SU-DHL-6 (cell line): ENCODE measurements around the gene CD34.

ENCODE experiments used
- EZH2phosphoT487 ChIP-seq: fragments of 200-600 bp; sonication (generic), shearing (Covaris generic); conservative IDR thresholded peaks from 2 replicates; pipeline ENCODE4 v1.6.1; 2018; ENCODE audit warnings: mild to moderate bottlenecking, antibody characterized with exemption, low read length, moderate library complexity, mixed read lengths
- TF ChIP-seq, protein P1 (sequence below): fragments of 200-600 bp; sonication (generic); IDR thresholded peaks from one replicate; pipeline ENCODE4 v1.5.1; 2017; ENCODE audit warnings: antibody characterized with exemption, mild to moderate bottlenecking, low read length, moderate library complexity; ENCODE audit not compliant: insufficient read depth, poor library complexity, severe bottlenecking

- TF ChIP-seq, protein P1, sequence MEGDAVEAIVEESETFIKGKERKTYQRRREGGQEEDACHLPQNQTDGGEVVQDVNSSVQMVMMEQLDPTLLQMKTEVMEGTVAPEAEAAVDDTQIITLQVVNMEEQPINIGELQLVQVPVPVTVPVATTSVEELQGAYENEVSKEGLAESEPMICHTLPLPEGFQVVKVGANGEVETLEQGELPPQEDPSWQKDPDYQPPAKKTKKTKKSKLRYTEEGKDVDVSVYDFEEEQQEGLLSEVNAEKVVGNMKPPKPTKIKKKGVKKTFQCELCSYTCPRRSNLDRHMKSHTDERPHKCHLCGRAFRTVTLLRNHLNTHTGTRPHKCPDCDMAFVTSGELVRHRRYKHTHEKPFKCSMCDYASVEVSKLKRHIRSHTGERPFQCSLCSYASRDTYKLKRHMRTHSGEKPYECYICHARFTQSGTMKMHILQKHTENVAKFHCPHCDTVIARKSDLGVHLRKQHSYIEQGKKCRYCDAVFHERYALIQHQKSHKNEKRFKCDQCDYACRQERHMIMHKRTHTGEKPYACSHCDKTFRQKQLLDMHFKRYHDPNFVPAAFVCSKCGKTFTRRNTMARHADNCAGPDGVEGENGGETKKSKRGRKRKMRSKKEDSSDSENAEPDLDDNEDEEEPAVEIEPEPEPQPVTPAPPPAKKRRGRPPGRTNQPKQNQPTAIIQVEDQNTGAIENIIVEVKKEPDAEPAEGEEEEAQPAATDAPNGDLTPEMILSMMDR = no peak
- TF ChIP-seq EZH2phosphoT487 = no peak
Measured at GRCh38 chr1:207863893-207864535, 46.9 kb downstream of the CD34 start.
